ENCODE measurements around the gene VSTM2L.

DNA sequence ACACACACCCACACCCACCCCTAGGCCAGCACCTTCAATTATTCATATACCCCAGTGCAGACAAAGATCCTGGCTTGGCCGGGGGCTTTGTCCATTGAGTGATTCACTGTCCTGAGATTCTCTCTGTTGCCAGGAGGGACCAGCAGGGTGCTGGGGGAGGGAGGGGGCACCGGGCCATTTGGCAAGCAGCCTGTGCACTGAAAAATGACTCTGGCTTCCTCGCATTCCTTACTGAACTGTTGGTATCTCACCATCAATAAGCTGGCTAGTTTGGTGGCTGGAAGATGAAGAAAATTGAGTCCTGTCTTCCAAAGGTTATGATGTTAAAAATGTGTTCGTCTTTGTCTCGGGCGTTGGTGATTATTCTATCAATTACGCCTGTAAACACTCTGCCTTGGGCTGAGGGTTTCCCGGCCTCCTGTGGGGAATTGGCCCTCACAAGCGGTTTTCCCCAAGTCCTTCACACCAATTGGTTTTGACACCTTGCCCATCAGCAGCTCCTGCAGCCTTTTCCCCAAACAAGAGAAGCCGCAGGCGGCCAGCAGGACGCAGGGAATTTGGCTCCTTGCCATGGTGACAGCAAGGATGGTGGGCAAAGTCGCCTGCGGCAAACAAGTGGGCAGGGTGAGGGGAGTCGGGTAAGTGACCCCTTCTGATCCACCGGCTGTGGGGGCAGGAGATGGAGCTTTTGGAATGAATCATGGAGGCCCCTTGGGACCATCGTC, 4.9 kb downstream of the VSTM2L start:
- no peak for TF ChIP-seq EZH2 (IDR thresholded peaks at IDR 0.05; ENCODE audit: borderline replicate concordance, low read depth, low read length, severe bottlenecking)
- no peak for TF ChIP-seq POLR2A (IDR thresholded peaks at IDR 0.05; ENCODE audit: low read depth, low read length)
